GM21717 (cell line): ENCODE results near the gene SLC22A23.

Experiments
- ATAC-seq: cut with Tn5 transposase; IDR thresholded peaks from one replicate; pipeline ENCODE4 v1.9.1; 2021; ENCODE audit warnings: mild to moderate bottlenecking, moderate library complexity; ENCODE audit not compliant: unreplicated experiment

SLC22A23 gene

DNA sequence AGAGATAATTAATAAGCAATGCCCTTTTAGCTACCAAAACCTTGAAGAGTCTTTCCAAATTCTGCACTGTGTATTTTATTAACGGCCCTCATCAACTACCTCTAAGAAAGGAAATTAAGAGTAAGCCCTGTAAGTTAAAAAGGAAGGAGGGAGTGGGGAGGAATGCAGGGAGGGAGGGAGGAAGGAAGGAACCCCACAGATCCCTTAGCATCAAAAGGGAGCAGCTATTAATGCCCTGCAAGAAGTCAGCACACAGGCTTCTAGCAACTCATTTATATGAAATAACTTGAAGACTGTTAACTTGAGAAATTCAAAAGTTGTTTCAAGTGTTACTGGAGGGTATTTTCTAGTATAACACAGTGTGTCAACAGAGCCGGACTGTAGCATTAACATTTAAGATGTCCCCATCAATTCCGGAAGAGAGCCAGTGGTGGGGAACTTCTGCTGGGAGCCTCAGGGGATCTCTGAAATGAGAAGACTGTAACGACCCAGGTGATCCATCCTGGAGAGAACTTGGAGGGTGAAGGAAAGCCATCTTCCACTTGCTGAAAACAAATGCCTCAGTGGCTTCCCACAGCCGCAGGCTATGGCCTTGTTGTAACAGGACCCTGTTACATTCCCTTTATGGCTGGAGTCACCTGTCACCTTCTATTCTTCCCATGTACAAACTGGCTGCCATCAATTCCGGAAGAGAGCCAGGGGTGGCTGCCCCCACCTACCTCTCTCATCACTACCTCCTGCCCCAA is 33.2 kb downstream of the SLC22A23 start:
- ATAC-seq = no peak

DNA sequence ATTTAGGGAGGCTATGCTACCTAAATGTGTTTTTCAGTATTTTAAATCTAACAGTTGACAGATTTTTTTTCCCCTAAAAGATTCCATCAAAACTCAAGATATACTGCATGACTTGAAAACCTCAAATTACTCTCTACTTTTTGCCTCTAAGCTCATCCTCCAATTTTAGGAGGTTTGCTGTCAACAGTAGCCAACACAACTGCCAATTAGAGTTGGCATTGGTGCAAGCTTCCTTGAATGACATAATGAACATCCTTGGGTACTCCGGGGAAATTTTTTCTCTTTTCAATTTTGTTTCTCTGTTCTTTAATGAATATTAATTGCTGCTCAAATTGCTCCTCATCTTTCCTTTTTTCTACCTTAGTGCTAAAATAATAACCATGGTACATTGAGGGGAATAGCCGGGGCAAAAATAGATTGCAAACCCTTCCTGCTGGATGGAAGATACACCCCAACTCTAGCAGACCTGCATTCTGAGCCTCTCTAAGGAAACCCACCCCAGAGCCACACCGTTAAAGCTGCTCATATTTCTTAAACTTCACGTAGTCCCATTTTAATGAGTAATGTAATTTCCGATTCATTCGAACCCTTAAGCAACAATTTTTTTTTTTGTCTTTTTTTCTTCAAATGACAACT is 34.3 kb downstream of the SLC22A23 start:
- ATAC-seq = no peak

DNA sequence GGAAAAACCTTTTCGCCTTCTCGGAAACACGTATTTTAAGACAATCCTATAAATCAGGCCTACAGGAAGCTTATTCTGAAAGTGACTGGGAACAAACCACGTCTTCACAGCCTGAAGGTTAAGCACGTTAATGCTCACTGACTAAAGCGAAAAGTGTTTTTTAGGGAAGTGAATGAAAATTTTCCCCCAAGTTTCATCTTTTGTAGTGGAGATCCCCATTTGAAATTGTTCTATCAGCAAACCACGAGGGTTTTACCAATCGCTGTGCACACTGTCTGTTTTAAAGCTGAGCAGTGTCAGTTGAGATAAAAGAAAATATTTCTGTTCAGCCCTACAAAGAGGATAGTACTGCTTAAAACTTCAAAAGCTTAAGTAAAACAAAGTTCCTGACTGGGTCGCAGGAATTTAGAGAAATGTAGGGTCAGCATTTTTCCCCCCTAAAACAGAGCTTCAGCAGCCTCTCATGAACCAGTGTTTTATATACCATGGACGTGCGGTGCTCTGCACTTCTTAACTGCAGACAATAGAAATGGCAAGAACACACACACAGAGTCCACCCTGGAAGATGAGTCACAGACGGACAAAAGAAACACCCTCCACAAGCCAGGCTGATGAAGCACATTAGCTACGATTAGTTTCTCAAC is 34.9 kb downstream of the SLC22A23 start:
- ATAC-seq = no peak

GRCh38 chr6:3421143-3421542 is 35.7 kb downstream of the SLC22A23 start:
- ATAC-seq = no peak

GRCh38 chr6:3419624-3420272 is 37.1 kb downstream of the SLC22A23 start:
- ATAC-seq = no peak

DNA sequence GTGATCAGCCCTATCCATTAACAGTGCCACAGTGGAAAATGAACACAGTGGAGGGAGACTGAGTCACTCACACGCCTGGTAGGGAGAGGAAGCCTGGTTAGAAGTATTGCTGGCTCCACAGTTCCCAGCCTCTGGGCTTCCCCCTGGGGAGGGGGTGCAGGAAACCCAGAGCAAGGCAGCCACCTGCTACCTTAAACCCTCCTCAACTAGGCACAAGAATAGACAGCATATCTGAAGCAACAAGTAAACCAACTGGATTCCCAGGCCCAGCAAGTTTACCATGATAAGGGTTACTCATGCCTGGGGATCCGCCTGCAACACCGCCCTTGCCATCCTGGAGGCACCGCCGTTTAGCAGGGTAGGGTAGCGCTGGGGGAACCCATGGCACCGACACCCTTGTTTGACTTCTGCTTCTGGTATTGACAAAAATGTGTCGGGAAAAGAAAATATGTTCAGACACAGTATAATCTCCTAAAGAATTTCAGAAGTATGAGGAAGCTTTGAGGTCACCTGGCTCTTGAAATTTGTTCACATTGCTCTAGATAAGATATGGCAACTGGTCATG is 38.3 kb downstream of the SLC22A23 start:
- ATAC-seq = no peak

- ATAC-seq = no peak
Observed at GRCh38 chr6:3417473-3417872, 39.4 kb downstream of the SLC22A23 start.

GRCh38 chr6:3415490-3415889 is 41.4 kb downstream of the SLC22A23 start:
- no peak for ATAC-seq

DNA sequence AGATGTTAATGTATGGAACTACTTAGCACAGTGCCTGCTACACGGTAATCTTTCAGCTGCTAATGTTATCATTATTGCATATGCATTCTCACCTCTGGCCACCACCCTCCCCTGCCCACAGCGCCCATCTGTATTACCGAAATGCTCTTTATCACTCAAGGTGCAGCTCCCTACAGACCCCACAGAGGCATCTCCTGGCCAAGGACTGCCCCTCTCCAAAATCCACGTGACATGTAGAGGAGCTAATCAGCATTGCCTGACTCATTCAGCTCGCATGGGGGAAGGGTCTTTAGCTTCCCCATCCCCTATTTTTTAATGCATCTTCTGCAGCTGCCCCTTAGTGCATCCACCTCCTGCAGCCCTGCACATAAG is 41.8 kb downstream of the SLC22A23 start:
- no peak for ATAC-seq

DNA sequence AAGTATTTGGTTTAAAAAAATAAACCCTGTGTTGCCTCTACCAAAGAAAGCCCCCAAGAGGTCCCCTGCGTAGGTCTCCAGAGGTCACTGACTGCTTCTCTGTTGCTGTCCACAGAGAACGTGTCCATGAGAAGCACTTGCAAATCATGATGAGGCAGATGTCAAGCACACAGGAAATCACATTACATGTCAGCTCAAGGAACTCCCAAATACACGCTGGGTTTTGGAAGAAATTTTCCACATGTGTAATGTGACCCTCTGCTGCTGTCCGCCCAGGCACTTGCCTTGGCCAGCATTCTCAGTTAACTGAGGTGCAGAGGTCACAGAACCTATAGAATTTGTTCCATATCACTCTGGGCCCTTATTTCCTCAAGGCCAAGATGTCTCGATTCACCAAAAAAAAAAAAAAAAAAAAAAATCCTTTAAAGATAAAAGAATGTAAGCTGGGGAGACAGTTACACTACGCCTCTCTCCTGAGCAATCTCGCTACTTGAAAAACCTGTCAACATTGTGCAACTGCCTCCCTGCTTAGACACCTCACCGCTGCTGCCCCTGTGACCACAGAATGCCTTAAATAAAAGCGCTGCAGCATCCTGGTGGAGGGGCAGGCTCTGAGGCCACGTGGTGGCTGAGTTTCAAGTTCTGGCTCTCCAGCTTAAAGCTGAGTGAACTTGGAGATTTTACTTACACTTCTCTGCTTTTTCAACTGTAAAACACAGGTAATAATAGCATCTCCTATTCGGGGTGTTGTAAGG is 42.3 kb downstream of the SLC22A23 start:
- ATAC-seq = no peak

- no peak for ATAC-seq
Observed at GRCh38 chr6:3413592-3413991, 43.3 kb downstream of the SLC22A23 start.

DNA sequence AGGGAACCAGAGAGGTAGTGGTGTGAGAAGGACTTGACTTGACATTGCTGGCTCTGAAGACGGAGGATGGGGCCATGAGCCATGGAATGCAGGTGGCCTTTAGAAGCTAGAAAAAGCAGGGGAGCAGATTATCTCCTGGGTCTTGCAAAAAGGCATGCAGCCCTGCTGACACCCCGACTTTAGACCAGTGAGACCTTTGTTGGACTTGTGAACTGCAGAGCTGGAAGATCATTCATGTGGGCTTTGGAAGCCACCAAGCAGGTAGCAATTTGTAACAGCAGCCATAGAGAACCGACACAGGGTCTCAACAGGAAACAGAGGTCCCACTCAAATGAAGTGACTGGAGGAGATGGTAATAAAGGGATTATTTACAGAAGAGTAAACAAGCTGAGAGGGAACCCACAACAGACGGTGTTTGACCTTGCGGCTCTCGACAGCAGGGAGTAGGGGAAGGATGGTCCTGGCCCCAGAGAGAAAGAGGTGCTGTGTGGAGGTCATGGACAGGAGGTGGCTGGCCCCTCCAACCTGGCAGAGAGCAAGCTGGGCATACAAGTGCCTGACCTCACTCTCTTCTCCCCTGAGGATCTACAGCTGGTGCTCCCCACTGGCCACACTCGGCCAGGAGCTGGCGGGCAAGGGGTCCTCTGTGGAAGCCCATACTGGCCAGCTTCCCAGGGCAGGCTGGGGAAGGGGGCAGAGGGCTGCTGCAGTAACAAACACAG is 43.9 kb downstream of the SLC22A23 start:
- no peak for ATAC-seq

GRCh38 chr6:3411967-3412778 is 44.7 kb downstream of the SLC22A23 start:
- no peak for ATAC-seq

DNA sequence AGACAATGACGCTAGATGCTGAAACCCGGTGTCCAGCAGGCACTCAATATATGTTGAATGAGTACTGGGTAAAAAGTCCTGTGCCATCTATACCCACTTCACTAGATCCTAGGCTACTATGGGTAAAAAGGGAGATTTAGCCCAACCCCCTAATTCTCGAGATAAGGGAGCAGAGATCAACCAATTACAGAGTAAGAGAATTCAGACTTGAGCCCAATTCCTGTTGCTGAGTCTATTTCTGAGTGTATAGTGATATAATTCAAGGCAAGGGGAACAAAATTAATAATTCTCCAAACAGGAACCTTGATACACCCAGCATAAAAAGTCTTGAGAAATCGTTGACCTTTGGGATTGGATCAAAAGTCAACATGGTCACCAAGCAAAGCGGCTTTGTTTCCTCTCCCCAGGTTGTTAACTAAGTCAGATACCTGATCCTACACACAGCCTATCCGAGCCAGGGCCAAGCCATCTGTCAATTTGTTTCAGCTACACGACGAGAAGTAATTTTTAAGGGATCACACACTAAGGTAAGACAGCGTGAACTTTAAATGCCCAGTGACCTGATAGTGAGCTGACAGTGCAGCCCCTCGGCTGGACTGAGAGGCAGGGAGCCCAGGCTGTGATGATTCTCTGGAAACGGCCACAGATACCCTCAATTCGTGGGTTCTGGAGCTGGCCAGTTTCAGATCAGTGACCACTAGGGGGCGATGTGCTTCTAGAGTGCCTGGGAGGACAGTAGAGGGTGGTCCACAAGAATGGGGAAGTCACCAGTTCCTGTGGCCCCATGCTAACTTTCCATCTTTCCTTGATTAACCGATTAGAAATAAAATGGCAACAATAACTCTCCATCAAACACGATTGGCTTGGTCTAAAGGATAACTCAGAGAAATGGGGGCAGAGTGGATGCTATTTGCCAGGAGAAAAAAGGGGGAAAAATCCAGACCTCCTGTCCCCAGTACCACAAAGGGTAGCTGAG is 46.2 kb downstream of the SLC22A23 start:
- ATAC-seq = no peak

DNA sequence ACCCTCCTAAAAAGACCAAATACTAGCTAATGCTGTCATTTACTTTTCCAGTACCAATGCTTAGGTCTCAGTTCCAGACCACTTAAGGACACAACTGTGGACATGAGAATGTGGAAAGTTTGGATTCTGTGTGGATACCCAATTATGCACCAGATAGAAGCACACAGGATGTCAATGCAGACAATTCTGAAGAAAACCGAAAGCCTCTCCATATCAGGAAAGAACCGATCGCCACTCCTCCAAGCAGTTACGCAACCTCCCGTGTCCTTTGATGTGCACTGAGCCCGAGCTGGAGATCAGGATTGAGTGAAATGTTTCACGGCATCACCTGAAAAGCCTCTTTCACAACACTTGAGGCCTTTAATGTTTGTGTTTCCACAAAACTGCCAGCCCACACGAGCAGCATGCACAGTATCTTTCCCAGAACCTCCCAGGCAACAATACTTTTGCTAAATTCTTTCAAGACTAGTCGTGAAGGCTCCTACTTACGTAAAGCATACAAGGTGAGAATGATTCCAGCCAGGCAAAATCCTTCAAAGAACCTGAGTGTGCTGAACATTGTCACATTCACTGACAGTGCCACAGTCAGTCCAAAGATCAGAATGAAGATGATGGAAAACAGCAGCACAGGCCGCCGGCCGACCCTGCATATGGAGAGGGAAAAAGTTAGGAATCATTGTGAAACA is 47.0 kb downstream of the SLC22A23 start:
- ATAC-seq = no peak

- ATAC-seq = no peak
Observed at GRCh38 chr6:3408665-3409064, 48.2 kb downstream of the SLC22A23 start.

GRCh38 chr6:3407840-3408239 is 49.0 kb downstream of the SLC22A23 start:
- ATAC-seq = no peak
